HG02759 (cell line): ENCODE data around the gene CHRNA4.
"Not testable (repeated sequence)": the region's sequence is repeated elsewhere in the genome, so short reads cannot be mapped to it uniquely, and the experiment has no call there.

Experiments
- ATAC-seq: cut with Tn5 transposase; IDR thresholded peaks from one replicate; pipeline ENCODE4 v1.9.1; 2021; ENCODE audit warnings: mild to moderate bottlenecking, moderate library complexity; ENCODE audit not compliant: unreplicated experiment

CHRNA4 gene

DNA sequence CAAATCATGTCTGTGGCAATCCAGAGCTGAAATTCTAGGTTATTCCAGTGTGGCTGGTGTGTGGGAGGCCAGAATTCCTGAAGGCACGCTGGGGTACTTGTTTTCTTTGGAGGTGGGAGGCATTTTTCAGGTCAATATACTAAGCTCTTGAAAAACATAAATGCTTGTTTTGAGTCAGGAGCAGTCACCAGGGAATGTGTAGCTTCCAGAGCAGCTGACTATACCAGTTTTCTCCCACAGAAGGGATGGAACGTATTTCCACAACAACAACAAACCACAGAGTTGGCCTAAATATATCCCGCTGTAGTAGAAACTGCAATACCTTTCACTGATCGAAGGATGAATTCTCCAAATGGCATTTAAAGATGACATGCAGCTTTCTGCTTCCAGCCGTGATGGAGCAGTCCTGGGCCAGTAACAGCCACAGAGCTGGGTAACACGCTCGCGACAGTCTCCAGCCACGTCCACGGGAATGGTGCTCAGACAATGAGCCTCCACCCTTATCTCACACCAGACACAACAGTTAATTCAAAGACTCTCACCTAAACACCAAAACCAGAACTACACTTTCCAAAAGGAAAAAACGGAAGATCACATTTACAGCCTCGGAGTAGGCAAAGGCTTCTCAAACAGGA lies 23.2 kb downstream of the CHRNA4 start:
- ATAC-seq = no peak

DNA sequence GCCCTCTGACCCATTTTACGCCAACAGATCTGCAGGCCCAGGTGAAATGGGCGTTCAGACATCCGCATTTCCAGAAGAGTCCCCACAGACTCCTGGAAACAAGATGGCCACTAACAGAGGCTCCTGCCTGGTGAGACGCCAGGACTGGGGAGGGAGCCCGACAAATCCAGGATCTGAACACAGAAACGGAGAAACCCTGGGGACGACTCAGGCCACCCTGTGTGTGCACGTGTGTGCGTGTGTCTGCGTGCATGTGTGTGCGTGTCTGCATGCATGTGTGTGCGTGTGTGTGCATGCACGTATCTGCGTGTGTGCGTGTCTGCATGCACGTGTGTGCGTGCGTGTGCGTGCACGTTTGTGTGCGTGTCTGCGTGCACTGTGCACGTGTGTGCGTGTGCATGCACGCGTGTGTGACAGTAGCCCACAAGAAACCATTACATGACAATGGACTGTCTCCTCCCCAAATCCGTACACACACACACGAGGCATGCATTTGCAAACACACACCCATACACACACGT lies 24.9 kb downstream of the CHRNA4 start:
- ATAC-seq = no peak

DNA sequence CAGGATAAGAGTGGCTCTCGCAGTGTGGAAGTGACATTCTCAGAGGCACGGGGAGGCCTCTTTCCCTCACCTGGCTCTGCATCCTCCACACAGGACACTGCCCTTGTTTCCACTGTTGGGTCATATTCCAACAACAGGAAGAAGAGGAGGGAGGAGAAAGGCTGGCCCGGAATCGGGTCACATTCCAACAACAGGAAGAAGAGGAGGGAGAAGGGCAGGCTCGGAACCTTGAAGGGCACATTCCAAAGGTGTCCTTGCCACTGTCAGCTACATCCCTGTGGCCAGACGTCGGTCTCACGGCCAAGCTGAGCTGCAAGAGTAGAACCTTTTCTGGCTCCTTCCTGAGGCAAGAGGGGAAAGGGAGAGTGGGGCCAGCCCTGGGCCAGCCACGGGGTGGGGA lies 25.4 kb downstream of the CHRNA4 start:
- no peak for ATAC-seq

DNA sequence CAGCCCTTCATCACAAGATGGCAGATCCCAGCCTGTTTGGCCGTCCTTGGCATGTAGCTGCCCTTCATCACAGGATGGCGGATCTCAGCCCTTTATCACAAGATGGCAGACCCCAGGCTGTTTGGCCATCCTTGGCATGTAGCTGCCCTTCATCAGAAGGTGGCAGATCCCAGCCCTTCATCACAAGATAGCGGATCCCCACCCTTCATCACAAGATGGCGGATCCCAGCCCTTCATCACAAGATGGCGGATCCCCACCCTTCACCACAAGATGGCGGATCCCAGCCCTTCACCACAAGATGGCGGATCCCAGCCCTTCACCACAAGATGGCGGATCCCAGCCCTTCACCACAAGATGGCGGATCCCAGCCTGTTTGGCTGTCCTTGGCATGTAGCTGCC lies 26.1 kb downstream of the CHRNA4 start:
- not testable (repeated sequence) for ATAC-seq

DNA sequence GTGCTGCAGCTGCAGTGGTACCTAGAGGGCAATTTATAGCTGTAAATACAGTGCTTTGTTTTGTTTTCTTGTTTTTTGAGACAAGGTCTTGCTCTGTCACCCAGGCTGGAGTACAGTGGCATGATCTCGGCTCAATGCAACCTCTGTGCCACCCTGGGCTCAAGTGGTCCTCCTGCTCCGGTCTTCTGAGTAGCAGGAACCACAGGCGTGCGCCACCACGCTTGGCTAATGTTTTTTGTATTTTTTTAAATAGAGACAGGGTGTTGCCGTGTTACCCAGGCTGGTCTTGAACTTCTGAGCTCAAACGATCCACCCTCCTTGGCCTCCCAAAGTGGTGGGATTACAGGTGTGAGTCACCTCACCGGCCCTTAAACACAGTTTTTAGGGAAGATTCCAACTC lies 26.8 kb downstream of the CHRNA4 start:
- ATAC-seq = no peak

DNA sequence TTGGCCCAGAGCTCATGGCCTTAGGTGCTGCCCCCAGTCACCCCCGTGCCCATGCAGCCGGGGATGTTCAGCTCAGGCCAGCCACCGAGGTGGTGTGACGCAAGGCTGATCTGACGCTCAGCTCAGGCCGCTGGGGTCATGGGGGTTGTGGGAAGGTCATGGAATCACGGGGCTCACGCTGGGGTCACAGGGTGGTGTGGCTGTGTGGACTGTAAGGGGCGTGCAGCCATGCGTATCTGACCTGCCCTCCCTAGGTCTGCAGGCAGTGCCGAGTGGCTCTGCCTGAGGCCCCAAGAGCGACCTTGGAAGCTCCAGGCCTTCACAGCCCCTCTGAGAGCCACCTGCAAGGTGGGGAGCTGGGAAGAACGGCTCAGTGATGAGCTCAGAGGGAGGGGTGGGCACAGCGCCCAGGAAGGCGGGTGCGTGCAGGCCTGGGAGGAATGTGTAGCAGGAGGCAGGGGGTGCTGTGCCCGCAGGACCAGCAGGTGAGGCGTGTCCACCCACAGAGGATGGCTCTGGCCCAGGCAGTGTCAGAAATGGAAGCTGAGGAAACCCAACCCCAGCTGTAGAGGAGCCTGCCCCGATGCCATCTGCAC lies 27.8 kb downstream of the CHRNA4 start:
- no peak for ATAC-seq

DNA sequence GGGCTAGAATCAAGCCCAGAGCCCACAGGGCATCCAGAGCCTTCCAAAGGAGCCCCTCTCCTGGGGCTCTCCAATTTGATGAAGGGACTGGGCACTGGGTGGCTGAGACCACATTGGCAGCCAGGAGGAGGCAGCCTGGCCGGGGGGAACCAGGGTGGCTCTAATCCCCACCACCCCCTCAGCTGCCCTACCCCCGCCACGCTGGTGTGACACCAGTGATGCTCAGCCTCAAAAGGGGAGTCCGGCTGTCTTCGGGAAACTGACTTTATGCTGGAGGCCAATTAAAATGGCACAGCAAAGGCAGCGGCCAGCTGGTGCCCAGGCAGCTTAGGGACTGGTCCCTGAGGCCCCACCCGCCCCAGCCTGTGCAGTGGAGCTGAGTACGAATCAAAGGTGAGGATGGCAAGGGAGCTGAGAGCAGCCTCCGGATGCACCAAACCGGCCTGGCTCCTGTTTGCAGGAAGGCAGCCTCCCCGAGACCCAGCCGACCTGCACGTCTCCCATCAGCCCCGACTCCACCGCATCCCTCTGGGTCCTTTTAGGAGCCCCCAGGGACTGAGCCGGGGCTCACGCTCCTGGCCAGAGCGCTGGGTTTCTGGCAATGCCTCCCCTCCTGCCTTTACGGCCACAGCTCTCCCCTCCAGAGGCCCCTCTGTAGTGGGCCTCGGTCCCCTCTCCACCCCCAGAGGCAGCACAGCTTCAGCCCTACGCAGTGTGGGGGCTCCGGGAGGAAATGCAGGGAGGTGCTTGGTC lies 28.5 kb downstream of the CHRNA4 start:
- ATAC-seq = no peak

DNA sequence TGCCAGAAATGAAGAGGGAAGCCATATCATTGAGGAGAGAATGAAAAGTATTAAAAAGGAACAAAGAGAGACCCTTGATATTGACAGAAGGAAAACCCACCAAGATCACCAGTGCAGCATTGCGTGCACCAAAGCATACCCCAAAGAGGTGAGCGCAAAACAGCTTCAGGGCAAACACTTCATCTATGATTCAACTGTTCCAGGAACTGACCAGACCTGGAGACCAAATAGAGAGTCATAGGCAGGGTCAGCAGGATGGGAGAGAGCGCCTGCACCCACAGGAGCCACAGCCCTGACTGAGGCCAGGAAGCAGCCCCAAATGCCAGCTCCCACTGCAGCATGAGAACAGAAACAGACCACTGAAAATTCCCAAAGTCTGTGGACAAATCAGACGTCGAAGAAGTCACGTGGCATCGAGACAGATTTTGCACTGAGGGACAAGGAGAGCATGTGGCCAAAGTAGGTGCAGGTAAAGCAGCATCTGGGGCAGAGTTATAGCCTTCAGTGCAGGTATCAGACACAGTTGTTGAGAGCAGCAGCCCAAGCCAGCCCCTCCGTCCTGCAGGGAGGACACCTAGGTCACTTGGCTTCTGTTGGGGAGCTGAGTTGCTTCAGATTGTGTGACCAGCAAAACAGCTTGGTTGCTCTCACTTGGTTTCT lies 29.3 kb downstream of the CHRNA4 start:
- ATAC-seq = no peak

DNA sequence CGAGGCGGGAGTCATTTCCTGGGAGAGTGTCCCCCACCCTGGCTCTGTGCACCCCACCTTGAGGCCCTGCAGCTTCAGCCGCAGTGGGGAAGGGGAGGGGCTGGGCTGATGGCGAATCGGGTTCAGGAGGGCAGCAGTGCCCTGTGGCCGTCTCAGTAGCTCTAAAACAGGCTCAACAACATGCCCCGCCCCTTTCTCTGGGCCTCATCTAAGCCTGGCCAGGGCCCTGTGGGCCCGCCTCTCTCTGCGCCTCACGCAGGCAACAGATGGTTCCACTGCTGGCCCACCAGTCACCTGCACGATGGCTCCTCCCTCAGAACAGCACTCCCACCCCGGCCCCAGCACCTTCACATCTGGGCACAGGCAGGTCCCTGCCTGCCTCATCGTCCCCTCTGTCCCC lies 30.2 kb downstream of the CHRNA4 start:
- ATAC-seq = no peak

DNA sequence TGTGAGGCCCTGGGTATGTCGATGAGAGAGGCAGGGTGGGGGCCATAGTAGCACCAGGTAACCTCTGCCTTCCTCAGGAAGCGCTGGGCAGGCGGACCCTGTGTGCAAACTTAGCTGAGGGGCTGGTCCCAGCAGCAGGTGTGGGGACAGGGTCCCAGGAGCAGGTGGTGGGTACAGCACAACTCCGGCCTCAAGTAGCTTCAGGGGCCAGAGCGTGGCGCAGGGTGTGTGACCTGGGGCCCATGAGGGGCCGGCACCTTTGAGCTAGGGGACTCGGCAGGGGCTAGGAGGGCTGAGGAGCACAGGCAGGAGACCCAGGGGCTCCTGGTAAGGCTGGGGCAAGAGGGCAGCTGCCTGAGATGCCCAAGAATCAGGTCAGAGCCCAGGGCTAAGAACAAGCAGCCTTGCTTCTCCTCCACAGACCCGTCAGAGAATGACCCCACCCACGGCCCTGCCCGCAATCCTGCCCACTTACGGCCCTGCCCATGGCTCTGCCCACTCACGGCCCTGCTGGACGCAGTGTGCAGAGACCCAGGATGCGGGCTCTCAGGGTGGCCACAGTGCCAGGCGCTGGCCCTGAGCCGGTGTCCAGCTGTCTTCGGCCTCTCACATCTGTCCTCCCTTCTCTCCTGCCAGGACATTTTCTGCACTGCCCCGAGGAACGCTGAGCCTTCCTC lies 30.9 kb downstream of the CHRNA4 start:
- no peak for ATAC-seq

DNA sequence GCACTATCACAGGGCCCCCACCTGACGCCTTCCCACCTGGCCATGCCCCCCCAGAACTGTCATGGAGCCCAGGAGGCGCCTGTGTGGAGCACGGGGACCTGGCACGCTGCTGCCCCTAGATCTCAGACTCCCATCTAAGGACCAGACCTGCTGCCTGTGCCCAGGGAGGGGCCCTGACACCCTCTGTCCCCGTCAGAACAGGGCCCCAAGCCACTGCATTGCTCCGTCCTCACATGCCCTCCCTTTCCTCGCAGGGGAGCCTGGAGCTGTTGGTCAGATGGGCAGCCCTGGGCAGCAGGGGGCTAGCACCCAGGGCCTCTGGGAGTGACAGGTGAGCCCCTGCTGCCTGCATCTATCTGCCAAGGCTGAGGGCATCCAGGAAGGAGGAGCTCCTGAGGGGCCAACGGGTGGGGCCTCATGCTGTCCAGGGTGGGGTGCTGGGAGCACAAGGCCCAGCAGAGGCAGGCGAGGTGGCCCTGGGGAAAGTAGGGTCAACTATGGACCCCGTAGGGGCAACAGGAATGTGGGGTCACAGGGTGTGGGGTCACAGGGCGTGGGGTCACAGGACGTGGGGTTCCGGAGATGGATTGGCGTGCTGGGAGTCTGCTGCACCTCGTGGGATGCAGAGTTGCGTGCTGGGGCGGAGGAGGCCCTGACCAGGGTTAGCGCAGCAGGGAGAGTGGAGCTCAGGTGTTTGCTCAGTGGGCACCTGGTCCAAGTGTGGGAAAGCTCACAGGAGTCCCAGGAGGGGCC lies 31.6 kb downstream of the CHRNA4 start:
- ATAC-seq = no peak

DNA sequence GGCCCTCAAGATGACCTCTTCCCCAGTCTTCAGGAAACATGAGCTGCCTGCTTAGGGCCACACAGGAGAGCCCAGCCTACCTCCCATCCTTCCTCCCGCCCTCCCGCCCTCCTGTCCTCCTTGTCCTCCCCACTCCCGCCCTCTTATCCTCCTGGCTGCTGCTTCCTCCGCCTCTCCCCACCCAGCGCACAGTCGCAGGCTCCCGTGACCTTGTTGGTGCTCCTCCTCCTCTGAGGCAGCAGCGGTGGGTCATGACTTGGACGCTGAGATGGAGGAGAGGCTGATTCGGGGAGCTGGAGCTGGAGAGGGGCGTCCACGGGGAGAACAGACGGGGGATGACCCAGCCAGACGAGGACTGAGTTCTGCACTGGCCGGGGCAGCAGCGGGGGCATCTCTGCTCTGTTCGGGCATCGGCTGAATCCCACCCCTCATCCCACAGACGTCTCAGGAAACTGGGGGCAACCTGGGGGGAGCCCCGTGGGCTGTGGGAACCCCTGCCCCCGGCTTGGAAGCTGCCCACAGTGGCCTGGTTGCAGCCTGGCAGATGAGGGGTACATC lies 32.4 kb downstream of the CHRNA4 start:
- no peak for ATAC-seq

DNA sequence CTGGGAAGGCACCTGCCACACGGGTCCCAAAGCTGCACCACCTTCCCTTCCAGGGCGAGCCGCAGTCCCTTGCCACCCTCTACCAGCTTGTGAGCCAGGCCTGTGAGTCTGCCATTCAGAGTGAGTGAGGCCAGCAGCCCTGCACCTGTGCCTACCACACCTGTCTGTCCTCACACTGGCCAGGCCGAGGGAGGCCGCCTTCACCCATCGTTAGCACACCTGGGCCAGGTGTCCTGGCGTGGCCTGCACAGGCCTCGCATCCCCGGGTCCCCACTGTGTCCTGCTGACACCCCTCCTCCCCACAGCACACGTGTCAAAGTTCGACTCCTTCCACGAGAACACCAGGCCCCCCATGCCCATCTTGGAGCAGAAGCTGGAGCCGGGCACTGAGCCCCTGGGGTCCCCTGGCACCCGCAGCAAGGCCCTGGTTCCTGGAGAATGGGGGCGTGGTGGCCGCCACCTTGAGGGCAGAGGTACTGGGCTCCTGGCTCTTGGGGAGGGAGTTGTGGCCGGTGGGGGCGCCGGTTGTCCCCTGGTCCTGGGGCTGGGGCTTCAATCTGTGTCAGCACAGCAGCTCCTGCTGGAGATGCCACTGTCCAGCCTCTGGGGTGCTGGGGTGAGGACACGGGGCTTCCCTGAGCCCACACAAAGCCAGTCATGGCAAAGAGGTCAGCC lies 33.0 kb downstream of the CHRNA4 start:
- no peak for ATAC-seq

DNA sequence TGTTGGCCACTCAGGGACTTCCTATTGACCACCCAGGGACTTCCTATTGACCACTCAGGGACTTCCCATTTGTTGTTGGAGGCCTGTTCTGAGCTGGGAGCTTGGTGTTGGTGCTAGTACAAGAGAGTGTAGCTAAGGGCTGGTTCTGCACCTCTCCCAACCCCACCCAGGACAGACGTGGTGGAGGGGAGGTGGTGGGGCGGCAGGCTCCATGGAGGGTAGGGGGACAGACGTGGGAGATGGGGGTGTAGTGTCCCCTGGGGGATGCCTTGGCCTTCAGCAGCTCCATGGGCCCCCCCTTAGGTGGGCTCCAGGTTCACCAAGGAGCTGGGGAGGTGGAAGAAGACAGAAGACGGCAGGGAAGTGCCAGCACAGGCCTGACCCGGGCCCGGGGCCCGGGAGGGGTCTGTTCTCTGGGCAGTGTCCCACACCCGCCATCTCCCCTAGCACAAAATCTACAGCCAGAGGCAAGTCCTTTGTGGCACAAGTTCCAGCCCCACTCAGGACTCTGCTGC lies 33.9 kb downstream of the CHRNA4 start:
- ATAC-seq = no peak

DNA sequence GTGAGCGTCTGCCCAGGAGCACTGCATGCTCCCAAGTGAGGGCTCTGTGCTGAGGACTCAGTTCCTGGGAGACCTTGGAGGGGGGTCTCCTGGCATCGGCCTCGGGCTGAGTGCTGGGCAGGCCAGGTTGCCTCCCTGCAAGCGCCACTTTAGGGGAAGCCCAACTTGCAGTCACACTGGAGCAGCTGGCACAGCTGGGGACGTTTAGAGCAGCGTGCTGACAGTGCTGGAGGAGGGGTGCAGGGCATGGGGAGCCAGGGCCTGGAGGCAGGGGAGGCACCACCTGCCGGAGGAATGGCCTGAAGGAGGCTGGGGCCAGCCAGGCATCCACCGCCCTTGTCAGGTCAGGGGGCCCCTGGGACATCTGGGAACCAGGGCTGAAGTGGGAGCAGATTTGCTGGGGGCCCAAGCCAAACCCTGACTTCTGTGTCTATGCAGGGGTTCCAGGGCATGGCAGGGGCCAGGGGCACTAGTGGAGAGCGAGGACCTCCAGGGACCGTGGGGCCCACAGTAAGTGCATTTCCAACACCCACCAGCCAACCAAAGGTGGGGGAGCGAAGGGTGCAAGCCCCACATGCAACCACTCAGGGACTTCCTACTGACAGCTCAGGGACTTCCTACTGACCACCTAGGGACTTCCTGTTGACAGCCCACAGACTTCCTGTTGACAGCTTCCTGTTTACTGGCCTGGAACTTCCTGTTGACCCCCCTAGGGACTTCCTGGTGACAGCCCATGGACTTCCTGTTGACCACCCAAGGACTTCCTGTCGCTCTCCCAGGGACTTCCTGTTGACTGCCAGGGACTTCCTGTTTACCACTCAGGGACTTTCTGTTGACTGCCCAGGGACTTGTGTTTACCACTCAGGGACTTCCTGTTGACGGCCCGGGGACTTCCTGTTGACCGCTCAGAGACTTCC lies 34.6 kb downstream of the CHRNA4 start:
- ATAC-seq = no peak

DNA sequence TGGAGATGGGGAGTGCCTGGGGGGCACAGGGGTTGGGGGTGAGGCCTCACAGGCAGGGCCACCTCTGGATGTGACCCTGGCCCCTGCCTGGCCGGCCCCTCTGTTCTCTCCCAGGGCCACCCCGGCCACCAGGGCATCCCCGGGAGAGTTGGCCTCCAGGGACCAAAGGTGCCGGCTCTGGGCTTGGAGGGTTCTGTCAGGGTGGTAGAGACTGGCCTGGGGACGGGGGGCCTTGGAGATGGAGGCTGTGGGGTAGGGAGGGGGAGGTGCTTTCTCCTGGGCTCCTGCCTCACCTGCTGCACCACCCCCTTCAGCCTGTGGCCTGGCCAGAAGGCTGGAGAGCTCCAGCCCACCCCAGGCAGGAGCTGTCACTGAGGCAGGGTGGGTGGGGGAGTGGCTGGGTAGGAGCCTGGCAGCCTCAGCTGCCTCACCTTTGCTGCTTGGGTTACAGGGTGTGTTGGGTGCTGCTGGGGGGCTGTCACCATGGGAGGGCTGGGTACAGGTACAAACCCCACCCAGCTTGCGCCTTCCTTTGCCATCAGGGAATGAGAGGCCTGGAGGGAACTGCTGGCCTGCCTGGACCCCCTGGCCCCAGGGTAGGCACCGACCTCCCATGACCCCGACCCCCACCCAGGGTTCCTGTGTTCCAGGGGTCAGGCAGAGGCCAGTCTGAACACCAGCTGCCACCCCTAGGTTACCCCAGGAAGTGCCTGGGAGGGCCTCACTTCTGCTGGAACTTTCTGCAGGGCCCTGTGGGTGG lies 35.4 kb downstream of the CHRNA4 start:
- no peak for ATAC-seq

DNA sequence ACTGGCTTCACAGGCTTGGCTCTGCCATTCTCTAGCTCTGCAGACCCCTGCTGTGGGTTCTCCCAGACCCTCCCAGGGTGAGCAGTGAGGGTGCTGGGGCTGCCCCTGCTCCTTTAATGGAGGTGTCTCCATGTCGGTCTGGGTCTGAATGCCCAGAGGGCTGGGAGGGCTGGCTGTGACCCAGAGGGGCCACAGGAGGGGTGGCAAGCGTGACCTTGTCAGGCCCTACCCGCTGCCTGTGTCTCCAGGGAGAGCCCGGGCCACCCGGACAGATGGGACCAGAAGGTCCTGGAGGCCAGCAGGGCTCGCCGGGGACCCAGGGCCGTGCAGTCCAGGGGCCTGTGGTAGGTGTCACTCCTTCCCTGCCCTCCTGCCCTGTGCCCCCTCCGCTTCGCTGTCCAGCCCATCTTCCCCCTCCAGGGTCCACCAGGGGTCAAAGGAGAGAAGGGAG lies 36.1 kb downstream of the CHRNA4 start:
- no peak for ATAC-seq
